CD8-positive, alpha-beta memory T cell (primary cell): ENCODE results near the gene ZNF774. TPM values are rescaled to one million over a fixed set of nuclear protein-coding genes. Genes with fewer than 3 reads are reported as not detected.
"Not testable (repeated sequence)": the region's sequence is repeated elsewhere in the genome, so short reads cannot be mapped to it uniquely, and the experiment has no call there.

ENCODE experiments used
- CTCF ChIA-PET: fragments of 350-600 bp; sonication (Branson Sonifier 250); formaldehyde crosslinking; loops from one replicate; lab custom pipeline; 2021; ENCODE audit warnings: antibody characterized with exemption; lab: Charles Lee
- POLR2A ChIA-PET: fragments of 350-600 bp; sonication (Branson Sonifier 250); formaldehyde crosslinking; loops from one replicate; lab custom pipeline; 2021; ENCODE audit warnings: antibody characterized with exemption; lab: Charles Lee
- DNase-seq, 5 donors: peaks; one replicate each; pipeline versions ENCODE4 v3.0.0 to v3.0.0-alpha.2; 2020 to 2022; ENCODE audit warnings: mixed read lengths in 1 of 5
- H3K27ac ChIP-seq: one replicate; pipeline ENCODE4 v1.7.0; 2013; ENCODE audit warnings: low read depth, mild to moderate bottlenecking, low read length, moderate library complexity
- H3K27me3 ChIP-seq: 2 replicates; pipeline ENCODE4 v1.7.0; 2013; ENCODE audit warnings: low read length, mild to moderate bottlenecking; ENCODE audit not compliant: insufficient read depth, poor library complexity, severe bottlenecking
- H3K36me3 ChIP-seq: 2 replicates; pipeline ENCODE4 v1.7.0; 2013; ENCODE audit warnings: mild to moderate bottlenecking, low read length, moderate library complexity; ENCODE audit not compliant: insufficient read depth
- H3K4me1 ChIP-seq: 2 replicates; pipeline ENCODE4 v1.7.0; 2013; ENCODE audit warnings: mild to moderate bottlenecking, low read length, moderate library complexity; ENCODE audit not compliant: insufficient read depth
- H3K4me3 ChIP-seq: 2 replicates; pipeline ENCODE4 v1.7.0; 2013; ENCODE audit warnings: mild to moderate bottlenecking, low read length
- H3K9me3 ChIP-seq: 2 replicates; pipeline ENCODE4 v1.7.0; 2013; ENCODE audit warnings: mild to moderate bottlenecking, low read length
- H3K27ac Mint-ChIP-seq, 8 donors: one replicate each; pipeline ENCODE4 v1.8.0; 2020 to 2021; ENCODE audit warnings: mixed read lengths in 8 of 8, mild to moderate bottlenecking in 6 of 8, inconsistent platforms in 3 of 8, moderate library complexity in 3 of 8
- H3K27me3 Mint-ChIP-seq, 2 donors: one replicate each; pipeline ENCODE4 v1.8.0; 2020 to 2021; ENCODE audit warnings: mixed read lengths in 2 of 2, mild to moderate bottlenecking in 1 of 2, moderate library complexity in 1 of 2
- H3K36me3 Mint-ChIP-seq, 3 donors: one replicate each; pipeline ENCODE4 v1.8.0; 2020 to 2021; ENCODE audit warnings: mixed read lengths in 3 of 3, inconsistent platforms in 1 of 3, mild to moderate bottlenecking in 1 of 3
- H3K4me1 Mint-ChIP-seq, 3 donors: one replicate each; pipeline ENCODE4 v1.8.0; 2020 to 2021; ENCODE audit warnings: mixed read lengths in 3 of 3, inconsistent platforms in 1 of 3, mild to moderate bottlenecking in 1 of 3
- H3K4me3 Mint-ChIP-seq, 7 donors: one replicate each; pipeline ENCODE4 v1.8.0; 2020 to 2021; ENCODE audit warnings: mixed read lengths in 7 of 7, mild to moderate bottlenecking in 6 of 7, moderate library complexity in 4 of 7, inconsistent platforms in 2 of 7
- H3K9me3 Mint-ChIP-seq, 5 donors: one replicate each; pipeline ENCODE4 v1.8.0; 2020 to 2022; ENCODE audit warnings: mixed read lengths in 5 of 5, mild to moderate bottlenecking in 3 of 5, moderate library complexity in 2 of 5, inconsistent platforms in 1 of 5
- polyA plus RNA-seq: library from polyadenylated mRNA; unstranded; fragments of 300-500 nt; fragmentation: Illumina TruSeq; gene quantifications from one replicate; pipeline ENCODE4 v1.2.3, GENCODE V29; 2021
- total RNA-seq, 2 experiments: library from RNA; stranded (reverse); gene quantifications; one replicate each; pipeline ENCODE4 v1.2.3, GENCODE V29; 2021

The ZNF774 gene
- total RNA-seq: under 1 TPM; 0.50 to 0.64 TPM
- not detected for polyA plus RNA-seq

GRCh38 chr15:90352107-90352893 lies at the start of gene ZNF774:
TSS of gene ZNF774 (plus strand) at chr15:90352284. CDS start at chr15:90354661, 2,377 bp downstream.
- Mint-ChIP-seq H3K4me3 (peak within 1 kb of the TSS; percentile 86 to 92 (median 87)), H3K36me3 (no peaks in the 10 kb centered on the region), H3K27me3 (peaks cover 0 to 2% of the 10 kb centered on the region in 2 donors), H3K27ac (peak within 1 kb of the TSS in 7 of 8 donors; percentile 21 to 82 (median 74)), H3K4me1 (peaks cover 13 to 14% (median 14%) of the 10 kb centered on the region in 3 donors), H3K9me3 (no peaks in the 10 kb centered on the region)
- H3K27ac ChIP-seq: peak within 1 kb of the TSS; percentile 43
- peaks cover 6% of the 10 kb centered on the region for H3K4me1 ChIP-seq
- no peaks in the 10 kb centered on the region for H3K27me3 ChIP-seq
- DNase-seq: peak; percentile 86 to 93 (median 92)
- H3K4me3 ChIP-seq: peak within 1 kb of the TSS; percentile 88
- no peaks in the 10 kb centered on the region for H3K36me3 ChIP-seq
- H3K9me3 ChIP-seq: no peaks in the 10 kb centered on the region
- ChIA-PET CTCF (interaction anchor here (1.2 to 2.2 kb wide), 3 partner anchors 10 to 296 kb away, joined by 3 to 8 read pairs (median 4); no protein-coding TSS in a partner anchor), POLR2A (interaction anchor here (0.7 to 1.4 kb wide), 2 partner anchors 36 to 70 kb away, joined by 6 to 8 read pairs; partner anchors contain the start of gene IQGAP1)

GRCh38 chr15:90305355-90305754 lies 46.7 kb upstream of the ZNF774 start:
- H3K4me1 Mint-ChIP-seq: peaks cover 23 to 32% (median 30%) of the 10 kb centered on the region in 3 donors
- peak overlapping the region in 1 of 8 donors; percentile 50 for H3K27ac Mint-ChIP-seq
- POLR2A ChIA-PET, H3K4me3 Mint-ChIP-seq, H3K27me3 ChIP-seq, H3K27ac ChIP-seq, H3K9me3 Mint-ChIP-seq, H3K36me3 Mint-ChIP-seq, H3K9me3 ChIP-seq, H3K36me3 ChIP-seq, DNase-seq, H3K4me3 ChIP-seq, H3K27me3 Mint-ChIP-seq: not testable (repeated sequence)
- CTCF ChIA-PET: interaction anchor here (2.5 to 3.5 kb wide), 2 partner anchors 12 to 14 kb away, joined by 14 to 21 read pairs; no protein-coding TSS in a partner anchor
- H3K4me1 ChIP-seq: peaks cover 22% of the 10 kb centered on the region

GRCh38 chr15:90305932-90306331 lies 46.2 kb upstream of the ZNF774 start:
- Histone ChIP-seq H3K4me3 (no peak overlapping the region), H3K36me3 (no peaks in the 10 kb centered on the region), H3K9me3 (no peaks in the 10 kb centered on the region), H3K27me3 (no peaks in the 10 kb centered on the region), H3K27ac (no peak overlapping the region), H3K4me1 (peaks cover 22% of the 10 kb centered on the region)
- Mint-ChIP-seq H3K27me3 (peaks cover 0 to 1% of the 10 kb centered on the region in 2 donors), H3K27ac (peak overlapping the region; percentile 2 to 93 (median 84)), H3K36me3 (no peaks in the 10 kb centered on the region), H3K4me1 (peaks cover 23 to 32% (median 30%) of the 10 kb centered on the region in 3 donors), H3K4me3 (peak overlapping the region; percentile 24 to 71 (median 62)), H3K9me3 (no peaks in the 10 kb centered on the region)
- POLR2A ChIA-PET: no interaction called here
- CTCF ChIA-PET: interaction anchor here (2.5 to 3.5 kb wide), 2 partner anchors 13 to 14 kb away, joined by 14 to 21 read pairs; no protein-coding TSS in a partner anchor
- DNase-seq: no peak

GRCh38 chr15:90306560-90306959 lies 45.5 kb upstream of the ZNF774 start:
- Mint-ChIP-seq H3K36me3 (no peaks in the 10 kb centered on the region), H3K9me3 (no peaks in the 10 kb centered on the region), H3K27ac (peak overlapping the region; percentile 2 to 93 (median 84)), H3K4me3 (peak overlapping the region in 6 of 7 donors; percentile 54 to 71 (median 63)), H3K4me1 (peaks cover 20 to 27% (median 26%) of the 10 kb centered on the region in 3 donors), H3K27me3 (peaks cover 0 to 1% of the 10 kb centered on the region in 2 donors)
- H3K36me3 ChIP-seq: no peaks in the 10 kb centered on the region
- no peak overlapping the region for H3K4me3 ChIP-seq
- H3K4me1 ChIP-seq: peaks cover 18% of the 10 kb centered on the region
- ChIA-PET CTCF (interaction anchor here (2.5 to 3.5 kb wide), 2 partner anchors 13 kb away, joined by 14 to 21 read pairs; no protein-coding TSS in a partner anchor), POLR2A (no interaction called here)
- DNase-seq: peak in 1 of 5 donors; percentile 6
- H3K27ac ChIP-seq: no peak overlapping the region
- H3K27me3 ChIP-seq: no peaks in the 10 kb centered on the region
- H3K9me3 ChIP-seq: no peaks in the 10 kb centered on the region

- Mint-ChIP-seq H3K36me3 (no peaks in the 10 kb centered on the region), H3K4me1 (peaks cover 20 to 26% (median 24%) of the 10 kb centered on the region in 3 donors), H3K4me3 (no peak overlapping the region), H3K9me3 (no peaks in the 10 kb centered on the region), H3K27me3 (peaks cover 0 to 1% of the 10 kb centered on the region in 2 donors), H3K27ac (peak overlapping the region in 2 of 8 donors; percentile 11 to 48)
- H3K36me3 ChIP-seq: no peaks in the 10 kb centered on the region
- ChIA-PET POLR2A (interaction anchor here (0.6 kb wide), 1 partner anchor 46 kb away, joined by 3 read pairs; no protein-coding TSS in a partner anchor), CTCF (interaction anchor here (2.5 to 3.5 kb wide), 2 partner anchors 12 to 14 kb away, joined by 14 to 21 read pairs; no protein-coding TSS in a partner anchor)
- no peaks in the 10 kb centered on the region for H3K27me3 ChIP-seq
- H3K9me3 ChIP-seq: no peaks in the 10 kb centered on the region
- peaks cover 18% of the 10 kb centered on the region for H3K4me1 ChIP-seq
- no peak overlapping the region for H3K4me3 ChIP-seq
- DNase-seq: no peak
- H3K27ac ChIP-seq: no peak overlapping the region
Measured at GRCh38 chr15:90307661-90308060, 44.4 kb upstream of the ZNF774 start.

- Histone ChIP-seq H3K27me3 (no peaks in the 10 kb centered on the region), H3K4me3 (no peak overlapping the region), H3K36me3 (no peaks in the 10 kb centered on the region), H3K4me1 (peaks cover 18% of the 10 kb centered on the region), H3K27ac (no peak overlapping the region), H3K9me3 (no peaks in the 10 kb centered on the region)
- CTCF ChIA-PET: interaction anchor here (0.7 to 1.9 kb wide), 2 partner anchors 11 to 166 kb away, joined by 3 to 12 read pairs; no protein-coding TSS in a partner anchor
- POLR2A ChIA-PET: no interaction called here
- Mint-ChIP-seq H3K36me3 (no peaks in the 10 kb centered on the region), H3K4me1 (peaks cover 20 to 26% (median 24%) of the 10 kb centered on the region in 3 donors), H3K4me3 (no peak overlapping the region), H3K27ac (no peak overlapping the region), H3K27me3 (peaks cover 0 to 1% of the 10 kb centered on the region in 2 donors), H3K9me3 (no peaks in the 10 kb centered on the region)
- no peak for DNase-seq
Measured at GRCh38 chr15:90309020-90309419, 43.1 kb upstream of the ZNF774 start.

- no peak overlapping the region for H3K4me3 Mint-ChIP-seq
- Histone ChIP-seq H3K9me3 (no peaks in the 10 kb centered on the region), H3K36me3 (no peaks in the 10 kb centered on the region), H3K4me1 (peaks cover 6% of the 10 kb centered on the region), H3K27me3 (no peaks in the 10 kb centered on the region), H3K4me3 (no peak overlapping the region), H3K27ac (no peak overlapping the region)
- no peak for DNase-seq
- H3K9me3 Mint-ChIP-seq: no peaks in the 10 kb centered on the region
- ChIA-PET POLR2A (no interaction called here), CTCF (interaction anchor here (1.1 kb wide), 1 partner anchor 15 kb away, joined by 4 read pairs; no protein-coding TSS in a partner anchor)
- no peak overlapping the region for H3K27ac Mint-ChIP-seq
- peaks cover 5 to 8% (median 6%) of the 10 kb centered on the region in 3 donors for H3K4me1 Mint-ChIP-seq
- H3K36me3 Mint-ChIP-seq: no peaks in the 10 kb centered on the region
- peaks cover 0 to 1% of the 10 kb centered on the region in 2 donors for H3K27me3 Mint-ChIP-seq
Measured at GRCh38 chr15:90315278-90315982, 36.7 kb upstream of the ZNF774 start.
